OCI-LY3 (cell line): ENCODE data around the gene KCTD16.

Experiments used
- H2AFZ ChIP-seq: fragments of 200-600, 300-600 bp; shearing (Covaris generic); 2 replicates; pipeline ENCODE4 v1.6.0; 2014; ENCODE audit warnings: antibody characterized with exemption, low read depth, low read length
- H3K27ac ChIP-seq: fragments of 200-600, 300-600 bp; sonication (generic); 2 replicates; pipeline ENCODE4 v1.5.1; 2014; ENCODE audit warnings: mild to moderate bottlenecking, low read length, moderate library complexity, mixed read lengths
- H3K27me3 ChIP-seq: fragments of 200-600, 300-600 bp; sonication (generic); 2 replicates; pipeline ENCODE4 v1.6.1; 2014; ENCODE audit warnings: low read depth, low read length, mixed read lengths
- H3K36me3 ChIP-seq: fragments of 200-600, 300-600 bp; sonication (generic); replicated peaks from 2 replicates; pipeline ENCODE3; 2014; ENCODE audit warnings: low read depth, low read length, mixed read lengths
- H3K4me1 ChIP-seq: fragments of 300-600, 200-600 bp; sonication (generic); 2 replicates; pipeline ENCODE4 v1.6.1; 2014; ENCODE audit warnings: low read length, mixed read lengths
- H3K4me2 ChIP-seq: fragments of 200-600, 300-600 bp; sonication (generic); 2 replicates; pipeline ENCODE4 v1.6.1; 2014; ENCODE audit warnings: low read length, mixed read lengths
- H3K4me3 ChIP-seq: fragments of 300-600, 200-600 bp; sonication (generic); 2 replicates; pipeline ENCODE4 v1.5.1; 2014; ENCODE audit warnings: antibody characterized with exemption, mild to moderate bottlenecking, low read length, moderate library complexity
- H3K79me2 ChIP-seq: fragments of 300-600, 200-600 bp; shearing (Covaris generic); 2 replicates; pipeline ENCODE4 v1.6.1; 2014; ENCODE audit warnings: mild to moderate bottlenecking, low read length, mixed read lengths
- H3K9ac ChIP-seq: fragments of 300-600, 200-600 bp; shearing (Covaris generic); 2 replicates; pipeline ENCODE4 v1.6.0; 2014; ENCODE audit warnings: mild to moderate bottlenecking, low read length, moderate library complexity
- H3K9me3 ChIP-seq: fragments of 200-600, 300-600 bp; shearing (Covaris generic); 2 replicates; pipeline ENCODE4 v1.6.1; 2014; ENCODE audit warnings: low read length, mixed read lengths; ENCODE audit not compliant: insufficient read depth
- H4K20me1 ChIP-seq: fragments of 200-600, 300-600 bp; sonication (generic); 2 replicates; pipeline ENCODE4 v1.6.1; 2016; ENCODE audit warnings: low read length, mixed read lengths; ENCODE audit not compliant: insufficient read depth
- EZH2phosphoT487 ChIP-seq: fragments of 200-600 bp; shearing (Covaris generic); IDR thresholded peaks from 2 replicates; pipeline ENCODE4 v1.6.1; 2018; ENCODE audit warnings: antibody characterized with exemption, mixed run types, low read depth
- TF ChIP-seq, protein P1 (sequence below): fragments of 200-600, 300-600 bp; sonication (generic); IDR thresholded peaks from 2 replicates; pipeline ENCODE4 v1.5.1; 2014; ENCODE audit warnings: antibody characterized with exemption, low read length, low read depth

The KCTD16 gene

DNA sequence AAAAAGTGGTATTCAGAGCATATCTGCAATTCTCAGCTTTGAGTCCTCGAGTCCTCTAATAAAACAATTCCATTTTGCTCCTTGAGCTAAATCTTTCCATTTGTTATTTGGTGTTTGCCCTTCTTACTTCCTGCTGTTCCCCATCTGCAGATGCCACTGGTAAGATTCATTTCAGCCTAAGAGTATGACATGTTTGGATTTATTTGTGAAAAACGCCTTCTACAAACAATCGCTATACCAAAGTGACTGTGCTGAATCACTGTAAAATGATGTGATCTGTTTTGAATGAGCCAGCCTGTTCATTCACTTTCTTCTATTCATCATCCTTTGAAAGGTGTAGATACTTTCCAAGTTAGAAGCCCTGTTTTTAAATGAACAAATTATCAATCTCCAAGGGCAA is 27.7 kb downstream of the KCTD16 start:
- H4K20me1 ChIP-seq, result no peaks in the 10 kb centered on the region
- no peak for TF ChIP-seq EZH2phosphoT487
- TF ChIP-seq, protein P1, sequence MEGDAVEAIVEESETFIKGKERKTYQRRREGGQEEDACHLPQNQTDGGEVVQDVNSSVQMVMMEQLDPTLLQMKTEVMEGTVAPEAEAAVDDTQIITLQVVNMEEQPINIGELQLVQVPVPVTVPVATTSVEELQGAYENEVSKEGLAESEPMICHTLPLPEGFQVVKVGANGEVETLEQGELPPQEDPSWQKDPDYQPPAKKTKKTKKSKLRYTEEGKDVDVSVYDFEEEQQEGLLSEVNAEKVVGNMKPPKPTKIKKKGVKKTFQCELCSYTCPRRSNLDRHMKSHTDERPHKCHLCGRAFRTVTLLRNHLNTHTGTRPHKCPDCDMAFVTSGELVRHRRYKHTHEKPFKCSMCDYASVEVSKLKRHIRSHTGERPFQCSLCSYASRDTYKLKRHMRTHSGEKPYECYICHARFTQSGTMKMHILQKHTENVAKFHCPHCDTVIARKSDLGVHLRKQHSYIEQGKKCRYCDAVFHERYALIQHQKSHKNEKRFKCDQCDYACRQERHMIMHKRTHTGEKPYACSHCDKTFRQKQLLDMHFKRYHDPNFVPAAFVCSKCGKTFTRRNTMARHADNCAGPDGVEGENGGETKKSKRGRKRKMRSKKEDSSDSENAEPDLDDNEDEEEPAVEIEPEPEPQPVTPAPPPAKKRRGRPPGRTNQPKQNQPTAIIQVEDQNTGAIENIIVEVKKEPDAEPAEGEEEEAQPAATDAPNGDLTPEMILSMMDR, result no peak
- H3K27ac ChIP-seq, result no peak overlapping the region
- H3K9me3 ChIP-seq, result no peaks in the 10 kb centered on the region
- H3K9ac ChIP-seq, result no peak overlapping the region
- H2AFZ ChIP-seq, result no peak overlapping the region
- no peak overlapping the region for H3K4me3 ChIP-seq
- peaks cover 15% of the 10 kb centered on the region for H3K27me3 ChIP-seq
- H3K4me2 ChIP-seq, result no peak overlapping the region
- no peaks in the 10 kb centered on the region for H3K36me3 ChIP-seq
- H3K79me2 ChIP-seq, result no peaks in the 10 kb centered on the region
- peaks cover 14% of the 10 kb centered on the region for H3K4me1 ChIP-seq

DNA sequence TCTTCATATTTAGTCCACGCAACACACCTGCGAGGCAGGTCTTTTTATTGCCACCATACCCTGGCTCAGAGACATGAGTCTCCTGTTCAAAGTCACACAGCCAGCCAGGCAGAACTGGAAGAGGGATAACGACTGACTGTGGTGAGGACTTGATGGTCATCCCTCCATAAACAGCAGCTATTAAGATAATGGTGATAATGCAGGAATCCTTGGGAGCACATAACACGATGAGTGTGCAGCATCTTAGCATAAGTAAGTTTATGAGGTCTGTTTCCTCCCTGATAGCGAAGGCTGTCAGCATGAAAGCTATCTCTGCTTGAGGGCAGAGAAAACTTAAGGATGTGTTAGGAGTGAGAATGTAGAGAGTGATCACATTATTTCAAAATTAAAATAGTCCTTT is 30.9 kb downstream of the KCTD16 start:
- peaks cover 19% of the 10 kb centered on the region for H3K27me3 ChIP-seq
- peaks cover 14% of the 10 kb centered on the region for H3K4me1 ChIP-seq
- H3K36me3 ChIP-seq, result no peaks in the 10 kb centered on the region
- H3K9ac ChIP-seq, result no peak overlapping the region
- TF ChIP-seq, protein P1, result no peak
- TF ChIP-seq EZH2phosphoT487, result no peak
- no peak overlapping the region for H3K4me3 ChIP-seq
- H2AFZ ChIP-seq, result no peak overlapping the region
- H3K4me2 ChIP-seq, result no peak overlapping the region
- no peaks in the 10 kb centered on the region for H3K9me3 ChIP-seq
- H3K79me2 ChIP-seq, result no peaks in the 10 kb centered on the region
- no peak overlapping the region for H3K27ac ChIP-seq
- H4K20me1 ChIP-seq, result no peaks in the 10 kb centered on the region

DNA sequence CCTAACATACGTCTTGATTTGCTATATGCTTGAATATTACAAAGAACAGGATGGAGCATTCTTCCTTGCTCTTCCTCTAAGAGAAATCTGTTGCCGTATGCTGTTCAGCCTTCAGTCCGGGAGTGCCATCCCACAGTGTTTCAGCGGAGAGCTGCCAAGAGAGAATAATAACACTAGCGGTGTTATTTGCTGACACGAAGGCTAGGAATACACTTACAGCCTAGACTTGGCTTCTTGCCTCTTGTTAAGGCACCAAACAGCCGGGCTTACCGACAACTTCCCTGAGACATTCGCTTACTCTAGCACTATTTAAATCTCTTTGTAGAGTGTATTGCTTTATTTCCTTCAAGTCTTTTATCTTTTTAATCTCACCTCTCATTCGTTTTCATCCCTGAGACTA is 31.4 kb downstream of the KCTD16 start:
- peaks cover 24% of the 10 kb centered on the region for H3K27me3 ChIP-seq
- no peaks in the 10 kb centered on the region for H4K20me1 ChIP-seq
- TF ChIP-seq, protein P1, result no peak
- TF ChIP-seq EZH2phosphoT487, result no peak
- no peak overlapping the region for H3K4me2 ChIP-seq
- H3K9ac ChIP-seq, result no peak overlapping the region
- no peak overlapping the region for H3K27ac ChIP-seq
- H3K79me2 ChIP-seq, result no peaks in the 10 kb centered on the region
- H3K36me3 ChIP-seq, result no peaks in the 10 kb centered on the region
- H3K4me1 ChIP-seq, result peaks cover 14% of the 10 kb centered on the region
- H3K9me3 ChIP-seq, result no peaks in the 10 kb centered on the region
- H2AFZ ChIP-seq, result no peak overlapping the region
- H3K4me3 ChIP-seq, result no peak overlapping the region

DNA sequence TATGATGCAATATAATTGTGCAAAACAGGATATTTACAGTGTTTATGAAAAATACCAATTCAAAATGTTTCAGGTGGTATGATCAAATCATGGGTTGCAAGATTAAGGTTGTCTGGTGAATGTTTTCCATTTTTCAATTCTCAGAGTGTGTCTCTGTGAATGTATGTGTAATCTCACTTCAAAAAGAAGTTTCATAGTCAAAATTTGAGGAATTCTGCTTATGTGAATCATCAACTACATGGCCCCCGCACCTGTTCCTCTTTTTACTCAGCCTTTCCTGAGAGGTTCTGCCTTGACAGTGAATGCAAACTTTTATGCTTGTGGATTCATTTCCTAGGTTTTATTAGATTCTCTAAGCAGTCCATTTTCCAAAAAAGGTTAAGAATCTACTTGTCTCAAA is 32.1 kb downstream of the KCTD16 start:
- Histone ChIP-seq H3K9ac (no peak overlapping the region), H3K36me3 (no peaks in the 10 kb centered on the region), H4K20me1 (no peaks in the 10 kb centered on the region), H3K4me2 (no peak overlapping the region), H2AFZ (no peak overlapping the region), H3K4me1 (peaks cover 14% of the 10 kb centered on the region), H3K27me3 (peaks cover 30% of the 10 kb centered on the region), H3K79me2 (no peaks in the 10 kb centered on the region), H3K4me3 (no peak overlapping the region), H3K27ac (no peak overlapping the region), H3K9me3 (no peaks in the 10 kb centered on the region)
- TF ChIP-seq, protein P1, result no peak
- no peak for TF ChIP-seq EZH2phosphoT487
